Measurements from ENCODE around the gene RAET1L.
"Not testable (repeated sequence)": the region's sequence is repeated elsewhere in the genome, so short reads cannot be mapped to it uniquely, and the experiment has no call there.

DNA sequence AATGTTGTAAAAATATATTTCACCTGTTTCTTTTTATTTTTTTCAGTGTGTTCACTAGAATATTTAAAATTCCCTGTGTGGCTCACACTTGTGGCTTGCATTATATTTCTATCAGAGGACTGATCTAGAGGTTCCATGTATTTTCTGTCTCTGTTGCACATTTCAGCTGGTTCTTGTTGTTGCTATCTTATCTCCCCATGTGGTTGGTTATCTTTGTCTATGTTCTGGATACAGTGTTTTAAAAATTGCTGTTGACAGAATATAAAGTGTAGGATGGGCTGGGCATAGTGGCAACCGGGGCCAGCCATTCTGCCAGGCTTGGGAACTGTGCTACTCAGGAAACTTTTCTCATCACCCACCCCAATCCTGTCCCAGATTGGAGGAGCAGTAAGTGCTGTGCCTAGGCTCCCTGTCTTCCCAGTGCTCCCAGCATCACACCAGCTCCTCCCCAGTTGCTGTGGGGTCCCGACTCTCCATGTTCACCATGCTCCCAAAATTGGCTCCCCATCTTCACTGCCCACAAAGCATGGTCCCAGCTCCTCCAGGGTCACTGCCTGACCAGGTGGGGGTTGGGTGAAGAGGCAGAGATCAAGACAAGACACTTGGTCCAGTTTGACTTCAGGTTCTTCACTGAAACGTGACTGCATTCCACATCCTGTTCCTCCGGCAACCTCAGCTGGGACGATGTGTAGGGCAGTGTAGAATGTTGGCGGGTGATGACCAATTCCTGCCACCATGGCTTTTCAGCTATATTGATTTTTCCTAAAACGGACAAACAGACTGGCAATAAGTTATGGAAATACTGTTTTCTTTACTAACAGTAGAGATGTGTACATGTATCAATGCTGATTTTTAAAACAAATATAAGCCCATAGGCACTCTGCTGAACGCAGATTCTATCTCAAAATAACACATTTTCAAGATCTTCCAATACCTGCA, 12.2 kb downstream of the RAET1L start:
- TF ChIP-seq, protein P1, sequence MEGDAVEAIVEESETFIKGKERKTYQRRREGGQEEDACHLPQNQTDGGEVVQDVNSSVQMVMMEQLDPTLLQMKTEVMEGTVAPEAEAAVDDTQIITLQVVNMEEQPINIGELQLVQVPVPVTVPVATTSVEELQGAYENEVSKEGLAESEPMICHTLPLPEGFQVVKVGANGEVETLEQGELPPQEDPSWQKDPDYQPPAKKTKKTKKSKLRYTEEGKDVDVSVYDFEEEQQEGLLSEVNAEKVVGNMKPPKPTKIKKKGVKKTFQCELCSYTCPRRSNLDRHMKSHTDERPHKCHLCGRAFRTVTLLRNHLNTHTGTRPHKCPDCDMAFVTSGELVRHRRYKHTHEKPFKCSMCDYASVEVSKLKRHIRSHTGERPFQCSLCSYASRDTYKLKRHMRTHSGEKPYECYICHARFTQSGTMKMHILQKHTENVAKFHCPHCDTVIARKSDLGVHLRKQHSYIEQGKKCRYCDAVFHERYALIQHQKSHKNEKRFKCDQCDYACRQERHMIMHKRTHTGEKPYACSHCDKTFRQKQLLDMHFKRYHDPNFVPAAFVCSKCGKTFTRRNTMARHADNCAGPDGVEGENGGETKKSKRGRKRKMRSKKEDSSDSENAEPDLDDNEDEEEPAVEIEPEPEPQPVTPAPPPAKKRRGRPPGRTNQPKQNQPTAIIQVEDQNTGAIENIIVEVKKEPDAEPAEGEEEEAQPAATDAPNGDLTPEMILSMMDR (IDR thresholded peaks at IDR 0.05) = not testable (repeated sequence)
- TF ChIP-seq POLR2A (IDR thresholded peaks at IDR 0.05) = not testable (repeated sequence)
